Naive thymus-derived CD4-positive, alpha-beta T cell (primary cell): ENCODE measurements around the gene NIT1. TPM values are rescaled to one million over a fixed set of nuclear protein-coding genes. Genes with fewer than 3 reads are reported as not detected.

Source experiments
- ATAC-seq: fragments of 150-1000 bp; cut with Tn5 transposase; 2 replicates; pipeline ENCODE4 v1.10.0; 2021; ENCODE audit warnings: mild to moderate bottlenecking, moderate library complexity
- CTCF ChIA-PET: fragments of 350-600 bp; sonication (Branson Sonifier 250); formaldehyde crosslinking; loops from one replicate; lab custom pipeline; 2021; ENCODE audit warnings: antibody characterized with exemption; lab: Charles Lee
- POLR2A ChIA-PET: fragments of 350-600 bp; sonication (Branson Sonifier 250); formaldehyde crosslinking; loops from one replicate; lab custom pipeline; 2021; ENCODE audit warnings: antibody characterized with exemption, inconsistent platforms; lab: Charles Lee
- DNase-seq, 9 donors: peaks; one replicate each; pipeline versions ENCODE4 v3.0.0 to v3.0.0-alpha.2; 2020 to 2022; ENCODE audit warnings: mixed read lengths in 1 of 9
- H3K27ac ChIP-seq: one replicate; pipeline ENCODE4 v1.7.0; 2013; ENCODE audit warnings: mild to moderate bottlenecking, low read depth, low read length, moderate library complexity
- H3K27me3 ChIP-seq, 2 donors: one replicate each; pipeline ENCODE4 v1.7.0; 2013; ENCODE audit warnings: low read length in 2 of 2, mild to moderate bottlenecking in 2 of 2, moderate library complexity in 2 of 2; ENCODE audit not compliant: control insufficient read depth in 2 of 2, insufficient read depth in 2 of 2
- H3K36me3 ChIP-seq, 3 experiments: 1 replicate in 2 of 3; 2 replicates in 1 of 3; pipeline ENCODE4 v1.7.0; 2013; ENCODE audit warnings: low read length in 3 of 3, mild to moderate bottlenecking in 3 of 3, moderate library complexity in 1 of 3; ENCODE audit not compliant: insufficient read depth in 3 of 3, control insufficient read depth in 2 of 3
- H3K4me1 ChIP-seq, 2 donors: one replicate each; pipeline ENCODE4 v1.7.0; 2013; ENCODE audit warnings: low read length in 2 of 2, mild to moderate bottlenecking in 2 of 2, moderate library complexity in 1 of 2; ENCODE audit not compliant: control insufficient read depth in 2 of 2, insufficient read depth in 2 of 2
- H3K4me3 ChIP-seq: 2 replicates; pipeline ENCODE4 v1.7.0; 2013; ENCODE audit warnings: mild to moderate bottlenecking, low read length
- H3K9me3 ChIP-seq, 3 experiments: 1 replicate in 2 of 3; 2 replicates in 1 of 3; pipeline ENCODE4 v1.7.0; 2013; ENCODE audit warnings: low read length in 3 of 3; ENCODE audit not compliant: control insufficient read depth in 2 of 3
- H3K27ac Mint-ChIP-seq, 9 donors: one replicate each; pipeline ENCODE4 v1.8.0; 2020 to 2022; ENCODE audit warnings: mixed read lengths in 9 of 9, mild to moderate bottlenecking in 8 of 9, moderate library complexity in 5 of 9, inconsistent platforms in 2 of 9
- H3K27me3 Mint-ChIP-seq, 5 donors: one replicate each; pipeline ENCODE4 v1.8.0; 2021 to 2022; ENCODE audit warnings: mixed read lengths in 5 of 5, mild to moderate bottlenecking in 1 of 5
- H3K36me3 Mint-ChIP-seq, 5 donors: one replicate each; pipeline ENCODE4 v1.8.0; 2020 to 2022; ENCODE audit warnings: mixed read lengths in 5 of 5, mild to moderate bottlenecking in 3 of 5, inconsistent platforms in 1 of 5
- H3K4me1 Mint-ChIP-seq, 7 donors: one replicate each; pipeline ENCODE4 v1.8.0; 2020 to 2022; ENCODE audit warnings: mixed read lengths in 7 of 7, mild to moderate bottlenecking in 3 of 7, inconsistent platforms in 1 of 7
- H3K4me3 Mint-ChIP-seq, 10 donors: one replicate each; pipeline ENCODE4 v1.8.0; 2020 to 2022; ENCODE audit warnings: mild to moderate bottlenecking in 10 of 10, mixed read lengths in 10 of 10, moderate library complexity in 6 of 10, inconsistent platforms in 2 of 10
- H3K9me3 Mint-ChIP-seq, 11 donors: one replicate each; pipeline ENCODE4 v1.8.0; 2020 to 2022; ENCODE audit warnings: mixed read lengths in 11 of 11, mild to moderate bottlenecking in 4 of 11, inconsistent platforms in 1 of 11, moderate library complexity in 1 of 11
- intact Hi-C, 2 donors: fragments of 100-400 bp; cut with micrococcal nuclease; formaldehyde crosslinking; loops; one replicate each; pipeline ENCODE4 v1.15.1; 2023
- polyA plus RNA-seq, 2 donors: library from polyadenylated mRNA; unstranded; fragments of 300-500 nt; fragmentation: Illumina TruSeq; gene quantifications; one replicate each; pipeline ENCODE4 v1.2.3, GENCODE V29; 2021
- total RNA-seq, 6 experiments: library from RNA in 5 of 6; stranded (reverse) in 5 of 6; gene quantifications; 1 replicate in 5 of 6; 2 replicates in 1 of 6; pipeline ENCODE4 v1.2.3 and lab custom pipeline; 2021 to 2026

NIT1 gene
- total and polyA plus RNA-seq, 7 experiments from 2014 or later: 14.1 to 49.6 (median 34.1) TPM

GRCh38 chr1:161165742-161166668 lies 48.1 kb downstream of the NIT1 start, which contains the start of gene PPOX:
TSS of gene PPOX (plus strand) at chr1:161166426. CDS start at chr1:161166848, 422 bp downstream.
- intact Hi-C loops: loop anchor here (1.0 to 5.0 kb wide), 14 partner anchors 11 to 221 kb away; partner anchors contain the start of genes B4GALT3 (in 2 of the 2), DEDD (in 2 of the 2), NDUFS2 (in 2 of the 2) and UFC1 (in 2 of the 2)
- no peaks in the 10 kb centered on the region for H3K27me3 Mint-ChIP-seq
- H3K27ac Mint-ChIP-seq: peak within 1 kb of the TSS; percentile 93 to 99 (median 99)
- ATAC-seq (peak; percentile 94), DNase-seq (peak; percentile 78 to 95 (median 93))
- peak within 1 kb of the TSS; percentile 86 to 98 (median 94) for H3K4me3 Mint-ChIP-seq
- ChIA-PET POLR2A (interaction anchor here (0.5 to 6.5 kb wide), 25 partner anchors 10 to 561 kb away, joined by 3 to 81 read pairs (median 6); partner anchors contain the start of genes ADAMTS4, APOA2, B4GALT3 and CD48), CTCF (interaction anchor here (0.6 to 3.2 kb wide), 29 partner anchors 9 to 223 kb away, joined by 3 to 32 read pairs (median 4); partner anchors contain the start of genes ADAMTS4, APOA2, B4GALT3 and DEDD)
- Histone ChIP-seq H3K4me1 (peaks cover 14 to 17% of the 10 kb centered on the region in 2 donors), H3K36me3 (peaks cover 0 to 58% (median 12%) of the 10 kb centered on the region in 3 experiments), H3K4me3 (peak within 1 kb of the TSS; percentile 93), H3K27me3 (no peaks in the 10 kb centered on the region), H3K27ac (peak within 1 kb of the TSS; percentile 86), H3K9me3 (no peaks in the 10 kb centered on the region)
- H3K36me3 Mint-ChIP-seq: peaks cover 5 to 20% (median 15%) of the 10 kb centered on the region in 5 donors
- peaks cover 38 to 77% (median 66%) of the 10 kb centered on the region in 7 donors for H3K4me1 Mint-ChIP-seq
- H3K9me3 Mint-ChIP-seq: no peaks in the 10 kb centered on the region

GRCh38 chr1:161166669-161167548 lies 49.0 kb downstream of the NIT1 start:
- Mint-ChIP-seq H3K4me1 (peaks cover 33 to 69% (median 58%) of the 10 kb centered on the region in 7 donors), H3K27ac (peak overlapping the region; percentile 93 to 99 (median 99)), H3K4me3 (peak overlapping the region; percentile 86 to 98 (median 94)), H3K27me3 (no peaks in the 10 kb centered on the region), H3K9me3 (no peaks in the 10 kb centered on the region), H3K36me3 (peaks cover 5 to 24% (median 14%) of the 10 kb centered on the region in 5 donors)
- no peak for ATAC-seq
- intact Hi-C loops: loop anchor here (1.0 to 5.0 kb wide), 14 partner anchors 10 to 220 kb away; partner anchors contain the start of genes B4GALT3 (in 2 of the 2), DEDD (in 2 of the 2), NDUFS2 (in 2 of the 2) and UFC1 (in 2 of the 2)
- peaks cover 10 to 13% of the 10 kb centered on the region in 2 donors for H3K4me1 ChIP-seq
- peak overlapping the region; percentile 86 for H3K27ac ChIP-seq
- peak in 1 of 9 donors; percentile 34 for DNase-seq
- H3K4me3 ChIP-seq: peak overlapping the region; percentile 93
- H3K9me3 ChIP-seq: no peaks in the 10 kb centered on the region
- ChIA-PET CTCF (interaction anchor here (0.7 to 3.2 kb wide), 17 partner anchors 9 to 213 kb away, joined by 3 to 32 read pairs (median 4); partner anchors contain the start of genes ADAMTS4, APOA2, B4GALT3 and NDUFS2), POLR2A (interaction anchor here (0.5 to 6.5 kb wide), 19 partner anchors 9 to 560 kb away, joined by 3 to 81 read pairs (median 6); partner anchors contain the start of genes ARHGAP30, B4GALT3, NDUFS2 and SDHC)
- no peaks in the 10 kb centered on the region for H3K27me3 ChIP-seq
- H3K36me3 ChIP-seq: peaks cover 0 to 58% (median 21%) of the 10 kb centered on the region in 3 experiments

- POLR2A ChIA-PET: interaction anchor here (0.7 to 6.5 kb wide), 5 partner anchors 12 to 50 kb away, joined by 3 to 81 read pairs (median 3); partner anchors contain the start of gene ADAMTS4
- Mint-ChIP-seq H3K27ac (peak overlapping the region in 1 of 9 donors; percentile 71), H3K36me3 (peaks cover 9 to 35% (median 14%) of the 10 kb centered on the region in 5 donors), H3K9me3 (no peaks in the 10 kb centered on the region), H3K27me3 (no peaks in the 10 kb centered on the region), H3K4me1 (peaks cover 28 to 69% (median 51%) of the 10 kb centered on the region in 7 donors), H3K4me3 (peak overlapping the region in 5 of 10 donors; percentile 13 to 94 (median 32))
- ATAC-seq (no peak), DNase-seq (no peak)
- H3K9me3 ChIP-seq: no peaks in the 10 kb centered on the region
- H3K36me3 ChIP-seq: peaks cover 0 to 58% (median 31%) of the 10 kb centered on the region in 3 experiments
- peaks cover 10 to 13% of the 10 kb centered on the region in 2 donors for H3K4me1 ChIP-seq
- H3K27ac ChIP-seq: no peak overlapping the region
- H3K27me3 ChIP-seq: no peaks in the 10 kb centered on the region
- intact Hi-C loops: loop anchor here in 1 of 2 donors (5.0 kb wide), 1 partner anchor 218 kb away; no protein-coding TSS in a partner anchor
- CTCF ChIA-PET: interaction anchor here (0.6 to 1.8 kb wide), 2 partner anchors 23 to 213 kb away, joined by 3 to 5 read pairs; no protein-coding TSS in a partner anchor
- H3K4me3 ChIP-seq: no peak overlapping the region
Observed at GRCh38 chr1:161168906-161169305, 51.0 kb downstream of the NIT1 start.

Other genes starting within 250 kb of the NIT1 start
- gene ITLN1, start 232.9 kb upstream of the NIT1 start, total RNA-seq: under 1 TPM in 1 of 5 experiments, not detected in 4; 0.88 TPM
- not detected for gene ITLN1, start 232.9 kb upstream of the NIT1 start, polyA plus RNA-seq
- not detected for gene ITLN2, start 163.3 kb upstream of the NIT1 start, total RNA-seq
- not detected for gene ITLN2, start 163.3 kb upstream of the NIT1 start, polyA plus RNA-seq
- 10 to 100 TPM; 11.3 to 23.7 (median 16.5) TPM for gene F11R, start 97.0 kb upstream of the NIT1 start, total RNA-seq
- 10 to 100 TPM; 12.7 to 14.4 TPM for gene F11R, start 97.0 kb upstream of the NIT1 start, polyA plus RNA-seq
- gene TSTD1, start 79.1 kb upstream of the NIT1 start, total RNA-seq: 10 to 100 TPM; 49.8 to 84.0 (median 58.2) TPM
- gene TSTD1, start 79.1 kb upstream of the NIT1 start, polyA plus RNA-seq: 100 to 1,000 TPM; 349 to 494 TPM
- 100 to 1,000 TPM in 1 of 5 experiments, 10 to 100 TPM in 4; 71.6 to 115 (median 91.7) TPM for gene USF1, start 72.1 kb upstream of the NIT1 start, total RNA-seq
- gene USF1, start 72.1 kb upstream of the NIT1 start, polyA plus RNA-seq: 1 to 10 TPM; 3.9 to 5.5 TPM
- gene ARHGAP30, start 48.2 kb upstream of the NIT1 start, total RNA-seq: 100 to 1,000 TPM; 152 to 291 (median 235) TPM
- 100 to 1,000 TPM; 128 to 258 TPM for gene ARHGAP30, start 48.2 kb upstream of the NIT1 start, polyA plus RNA-seq
- not detected for gene NECTIN4, start 28.5 kb upstream of the NIT1 start, total RNA-seq
- not detected for gene NECTIN4, start 28.5 kb upstream of the NIT1 start, polyA plus RNA-seq
- gene KLHDC9, start 19.7 kb upstream of the NIT1 start, total RNA-seq: 1 to 10 TPM in 1 of 5 experiments, under 1 TPM in 1, not detected in 3; 0.40 to 1.1 TPM
- under 1 TPM in 1 of 2 donors, not detected in 1; 0.74 TPM for gene KLHDC9, start 19.7 kb upstream of the NIT1 start, polyA plus RNA-seq
- gene PFDN2, start 68 bp upstream of the NIT1 start, total RNA-seq: 10 to 100 TPM; 32.0 to 67.9 (median 34.0) TPM
- 10 to 100 TPM; 66.6 to 84.0 TPM for gene PFDN2, start 68 bp upstream of the NIT1 start, polyA plus RNA-seq
- gene DEDD, start 14.6 kb downstream of the NIT1 start, total RNA-seq: 10 to 100 TPM; 34.3 to 43.0 (median 36.0) TPM
- gene DEDD, start 14.6 kb downstream of the NIT1 start, polyA plus RNA-seq: 10 to 100 TPM; 34.0 to 48.7 TPM
- gene UFC1, start 35.9 kb downstream of the NIT1 start, total RNA-seq: 100 to 1,000 TPM in 2 of 5 experiments, 10 to 100 TPM in 3; 83.7 to 116 (median 98.9) TPM
- 100 to 1,000 TPM; 129 to 132 TPM for gene UFC1, start 35.9 kb downstream of the NIT1 start, polyA plus RNA-seq
- gene USP21, start 41.4 kb downstream of the NIT1 start, total RNA-seq: 10 to 100 TPM; 36.0 to 66.0 (median 38.6) TPM
- 10 to 100 TPM; 15.2 to 35.0 TPM for gene USP21, start 41.4 kb downstream of the NIT1 start, polyA plus RNA-seq
- 10 to 100 TPM; 39.7 to 76.2 (median 43.4) TPM for gene PPOX, start 48.3 kb downstream of the NIT1 start, total RNA-seq
- gene PPOX, start 48.3 kb downstream of the NIT1 start, polyA plus RNA-seq: 10 to 100 TPM; 20.1 to 22.9 TPM
- 10 to 100 TPM; 40.5 to 83.7 (median 54.3) TPM for gene B4GALT3, start 59.4 kb downstream of the NIT1 start, total RNA-seq
- gene B4GALT3, start 59.4 kb downstream of the NIT1 start, polyA plus RNA-seq: 10 to 100 TPM; 36.2 to 52.5 TPM
- 1 to 10 TPM in 4 of 5 experiments, under 1 TPM in 1; 0.70 to 3.3 (median 1.6) TPM for gene ADAMTS4, start 80.9 kb downstream of the NIT1 start, total RNA-seq
- gene ADAMTS4, start 80.9 kb downstream of the NIT1 start, polyA plus RNA-seq: under 1 TPM; 0.21 to 0.38 TPM
- 100 to 1,000 TPM in 2 of 5 experiments, 10 to 100 TPM in 3; 64.1 to 131 (median 85.3) TPM for gene NDUFS2, start 84.3 kb downstream of the NIT1 start, total RNA-seq
- 100 to 1,000 TPM in 1 of 2 donors, 10 to 100 TPM in 1; 94.6 to 102 TPM for gene NDUFS2, start 84.3 kb downstream of the NIT1 start, polyA plus RNA-seq
- 100 to 1,000 TPM in 1 of 5 experiments, 10 to 100 TPM in 3, 1 to 10 TPM in 1; 2.6 to 171 (median 14.5) TPM for gene FCER1G, start 97.2 kb downstream of the NIT1 start, total RNA-seq
- gene FCER1G, start 97.2 kb downstream of the NIT1 start, polyA plus RNA-seq: 1 to 10 TPM; 2.7 to 5.1 TPM
- not detected for gene APOA2, start 105.5 kb downstream of the NIT1 start, total RNA-seq
- not detected for gene APOA2, start 105.5 kb downstream of the NIT1 start, polyA plus RNA-seq
- gene TOMM40L, start 108.0 kb downstream of the NIT1 start, total RNA-seq: 10 to 100 TPM in 4 of 5 experiments, 1 to 10 TPM in 1; 8.9 to 24.3 (median 11.8) TPM
- gene TOMM40L, start 108.0 kb downstream of the NIT1 start, polyA plus RNA-seq: 1 to 10 TPM; 6.0 to 6.4 TPM
- not detected for gene NR1I3, start 120.1 kb downstream of the NIT1 start, total RNA-seq
- gene NR1I3, start 120.1 kb downstream of the NIT1 start, polyA plus RNA-seq: not detected
- not detected for gene PCP4L1, start 140.6 kb downstream of the NIT1 start, total RNA-seq
- under 1 TPM in 1 of 2 donors, not detected in 1; 0.15 TPM for gene PCP4L1, start 140.6 kb downstream of the NIT1 start, polyA plus RNA-seq
- 10 to 100 TPM in 2 of 5 experiments, 1 to 10 TPM in 3; 2.3 to 12.4 (median 6.2) TPM for gene MPZ, start 191.9 kb downstream of the NIT1 start, total RNA-seq
- gene MPZ, start 191.9 kb downstream of the NIT1 start, polyA plus RNA-seq: not detected
- gene SDHC, start 196.3 kb downstream of the NIT1 start, total RNA-seq: 100 to 1,000 TPM in 3 of 5 experiments, 10 to 100 TPM in 2; 66.3 to 174 (median 106) TPM
- 100 to 1,000 TPM; 201 to 274 TPM for gene SDHC, start 196.3 kb downstream of the NIT1 start, polyA plus RNA-seq
- gene CFAP126, start 249.8 kb downstream of the NIT1 start, total RNA-seq: not detected
- not detected for gene CFAP126, start 249.8 kb downstream of the NIT1 start, polyA plus RNA-seq